HL-60 (cell line): ENCODE measurements around the gene GABRR2.

Experiments
- DNase-seq, 2 experiments: peaks; one replicate each; pipeline ENCODE4 v3.0.0-alpha.2; 2010 to 2020; ENCODE audit warnings: low read depth in 1 of 2, low spot score in 1 of 2
- H3K27ac ChIP-seq: fragments of 250-450 bp; sonication (Bioruptor Pico); replicated peaks from 2 replicates; pipeline ENCODE4 v1.5.1; 2020; ENCODE audit warnings: mild to moderate bottlenecking, moderate library complexity
- H3K27me3 ChIP-seq: fragments of 250-450 bp; sonication (Bioruptor Pico); 2 replicates; pipeline ENCODE4 v1.5.1; 2021; ENCODE audit warnings: mild to moderate bottlenecking, moderate library complexity; ENCODE audit not compliant: insufficient read depth, poor library complexity, severe bottlenecking
- H3K4me3 ChIP-seq: replicated peaks from 2 replicates; pipeline ENCODE4 v1.5.1; 2011; ENCODE audit warnings: mild to moderate bottlenecking, control low read depth, low read length; ENCODE audit not compliant: insufficient read depth
- CTCF ChIP-seq: IDR thresholded peaks from one replicate; pipeline ENCODE4 v1.5.1; 2011; ENCODE audit warnings: low read length, control low read depth, inconsistent platforms; ENCODE audit not compliant: insufficient read depth
- GABPA ChIP-seq: IDR thresholded peaks from 2 replicates; pipeline ENCODE4 v1.6.1; 2012; ENCODE audit warnings: low read depth
- POLR2AphosphoS5 ChIP-seq: IDR thresholded peaks from 2 replicates; pipeline ENCODE4 v1.6.1; 2012; ENCODE audit warnings: low read depth
- REST ChIP-seq: IDR thresholded peaks from 2 replicates; pipeline ENCODE4 v1.6.1; 2012; ENCODE audit warnings: low read depth; ENCODE audit not compliant: insufficient replicate concordance
- SPI1 ChIP-seq: IDR thresholded peaks from 2 replicates; pipeline ENCODE4 v1.6.1; 2012; ENCODE audit warnings: low read depth, mild to moderate bottlenecking, borderline replicate concordance

GABRR2 gene

GRCh38 chr6:89268776-89269175 lies 46.3 kb downstream of the GABRR2 start:
- DNase-seq, result no peak
- Histone ChIP-seq H3K27me3 (no peaks in the 10 kb centered on the region), H3K4me3 (no peak overlapping the region), H3K27ac (no peak overlapping the region)
- TF ChIP-seq SPI1 (no peak), REST (no peak), POLR2AphosphoS5 (no peak), CTCF (no peak), GABPA (no peak)

DNA sequence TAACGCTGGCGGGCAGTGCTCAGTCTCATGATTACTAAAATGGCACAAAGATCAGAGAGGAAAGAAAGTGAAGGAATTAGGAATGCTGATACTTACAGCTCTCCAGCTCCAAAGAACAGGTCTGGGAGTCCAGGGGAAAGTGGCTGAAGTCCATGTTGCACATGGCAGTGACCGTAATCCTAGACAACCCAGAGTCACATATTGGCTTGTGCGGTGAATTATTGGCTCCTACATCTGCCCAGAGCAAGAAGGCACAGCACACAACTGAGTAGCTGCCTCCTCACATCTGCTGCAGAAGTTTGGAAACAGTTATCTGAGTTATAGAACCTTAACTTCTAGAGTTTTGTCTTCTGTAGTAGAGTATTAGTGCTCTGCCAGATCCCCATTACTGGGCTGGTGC lies 47.2 kb downstream of the GABRR2 start:
- Histone ChIP-seq H3K27ac (no peak overlapping the region), H3K27me3 (no peaks in the 10 kb centered on the region), H3K4me3 (no peak overlapping the region)
- DNase-seq, result no peak
- TF ChIP-seq REST, result no peak
- no peak for TF ChIP-seq CTCF
- no peak for TF ChIP-seq POLR2AphosphoS5

- no peak overlapping the region for H3K27ac ChIP-seq
- no peak overlapping the region for H3K4me3 ChIP-seq
- TF ChIP-seq SPI1 (no peak), REST (no peak), GABPA (no peak), CTCF (no peak), POLR2AphosphoS5 (no peak)
Measured at GRCh38 chr6:89264296-89264695, 50.8 kb downstream of the GABRR2 start.

More at GRCh38 chr6:89264296-89264695, 50.8 kb downstream of the GABRR2 start:
- H3K27me3 ChIP-seq, result no peaks in the 10 kb centered on the region
- no peak for DNase-seq
